ENCODE measurements around the gene PIK3CB.

DNA sequence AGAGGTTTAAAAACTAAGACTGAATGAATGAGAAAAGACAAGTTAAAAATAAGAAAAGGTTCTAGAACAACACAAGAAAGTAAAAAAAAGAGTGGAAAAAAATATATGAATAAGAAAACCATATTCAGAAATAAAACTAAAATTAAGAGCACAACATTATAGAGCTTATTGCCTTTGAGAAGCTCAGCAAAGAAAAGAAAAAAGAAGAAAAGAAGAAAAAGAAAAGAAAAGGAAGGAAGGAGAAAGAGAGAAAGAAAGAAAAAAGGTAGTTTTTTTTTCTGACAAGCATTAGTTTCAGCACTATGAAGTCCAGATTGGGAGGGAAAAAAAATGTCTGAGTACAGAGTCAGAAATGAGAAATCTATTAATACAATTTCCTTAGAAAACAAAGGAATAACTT, 144.7 kb downstream of the PIK3CB start:
- no peak for TF ChIP-seq ZNF571 (tag by site-specific recombination; IDR thresholded peaks at IDR 0.05)
- no peak for TF ChIP-seq ZFP37 (tag by site-specific recombination; IDR thresholded peaks at IDR 0.05)
- no peak for TF ChIP-seq ZFP3 (tag by site-specific recombination; IDR thresholded peaks at IDR 0.05; ENCODE audit: low read depth)
- TF ChIP-seq, protein P1, sequence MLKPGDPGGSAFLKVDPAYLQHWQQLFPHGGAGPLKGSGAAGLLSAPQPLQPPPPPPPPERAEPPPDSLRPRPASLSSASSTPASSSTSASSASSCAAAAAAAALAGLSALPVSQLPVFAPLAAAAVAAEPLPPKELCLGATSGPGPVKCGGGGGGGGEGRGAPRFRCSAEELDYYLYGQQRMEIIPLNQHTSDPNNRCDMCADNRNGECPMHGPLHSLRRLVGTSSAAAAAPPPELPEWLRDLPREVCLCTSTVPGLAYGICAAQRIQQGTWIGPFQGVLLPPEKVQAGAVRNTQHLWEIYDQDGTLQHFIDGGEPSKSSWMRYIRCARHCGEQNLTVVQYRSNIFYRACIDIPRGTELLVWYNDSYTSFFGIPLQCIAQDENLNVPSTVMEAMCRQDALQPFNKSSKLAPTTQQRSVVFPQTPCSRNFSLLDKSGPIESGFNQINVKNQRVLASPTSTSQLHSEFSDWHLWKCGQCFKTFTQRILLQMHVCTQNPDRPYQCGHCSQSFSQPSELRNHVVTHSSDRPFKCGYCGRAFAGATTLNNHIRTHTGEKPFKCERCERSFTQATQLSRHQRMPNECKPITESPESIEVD (tag by site-specific recombination; IDR thresholded peaks at IDR 0.05), result no peak
- no peak for TF ChIP-seq EGR2 (tag by site-specific recombination; IDR thresholded peaks at IDR 0.05; ENCODE audit: low read depth)
- TF ChIP-seq CTCF (tag by site-specific recombination; IDR thresholded peaks at IDR 0.05), result no peak
- TF ChIP-seq PATZ1 (tag by site-specific recombination; IDR thresholded peaks at IDR 0.05), result no peak
- TF ChIP-seq ZNF23 (tag by site-specific recombination; IDR thresholded peaks at IDR 0.05; ENCODE audit: borderline replicate concordance), result no peak
- TF ChIP-seq ZNF138 (tag by site-specific recombination; IDR thresholded peaks at IDR 0.05; ENCODE audit: borderline replicate concordance), result no peak

Measured in HEK293 (cell line).